ENCODE results near the gene LSM8.

LSM8 gene

GRCh38 chr7:118142012-118142411 lies 42.0 kb upstream of the LSM8 start:
- POLR2A ChIA-PET, result no interaction called here
- CTCF ChIA-PET, result no interaction called here

More at GRCh38 chr7:118142012-118142411, 42.0 kb upstream of the LSM8 start:
- no peaks in the 10 kb centered on the region for H3K4me1 ChIP-seq (ENCODE audit: control insufficient read depth, insufficient read depth, low read length)
- H3K36me3 ChIP-seq (ENCODE audit: control insufficient read depth in 2 of 2, insufficient read depth in 1 of 2, low read length in 2 of 2), result no peaks in the 10 kb centered on the region
- no peaks in the 10 kb centered on the region for H3K9me3 ChIP-seq (ENCODE audit: control insufficient read depth, insufficient read depth, low read depth, low read length)
- TF ChIP-seq ZNF701 (tag by site-specific recombination; IDR thresholded peaks at IDR 0.05), result no peak
- TF ChIP-seq ZNF510 (tag by site-specific recombination; IDR thresholded peaks at IDR 0.05; ENCODE audit: insufficient replicate concordance), result no peak
- TF ChIP-seq ZNF776 (tag by site-specific recombination; IDR thresholded peaks at IDR 0.05; ENCODE audit: borderline replicate concordance), result no peak
- TF ChIP-seq ZNF561 (tag by site-specific recombination; IDR thresholded peaks at IDR 0.05; ENCODE audit: borderline replicate concordance), result no peak
- no peak for TF ChIP-seq ZNF362 (tag by site-specific recombination; IDR thresholded peaks at IDR 0.05)
- no peak for TF ChIP-seq ZBTB48 (tag by site-specific recombination; IDR thresholded peaks at IDR 0.05)
- TF ChIP-seq ZFP37 (tag by site-specific recombination; IDR thresholded peaks at IDR 0.05), result no peak
- TF ChIP-seq ZNF664 (tag by site-specific recombination; IDR thresholded peaks at IDR 0.05), result no peak
- no peak for TF ChIP-seq ZNF513 (tag by site-specific recombination; IDR thresholded peaks at IDR 0.05)
- TF ChIP-seq ZIC2 (tag by site-specific recombination; IDR thresholded peaks at IDR 0.05), result no peak
- no peak for TF ChIP-seq ZNF600 (tag by site-specific recombination; IDR thresholded peaks at IDR 0.05)
- no peak for TF ChIP-seq ZBTB26 (tag by site-specific recombination; optimal IDR thresholded peaks at IDR 0.05)
- no peak for TF ChIP-seq ZNF23 (tag by site-specific recombination; IDR thresholded peaks at IDR 0.05; ENCODE audit: borderline replicate concordance)
- TF ChIP-seq MEIS1 (CRISPR knock-in tag; IDR thresholded peaks at IDR 0.05; ENCODE audit: borderline replicate concordance), result no peak
- TF ChIP-seq OVOL3 (tag by site-specific recombination; IDR thresholded peaks at IDR 0.05), result no peak
- no peak for TF ChIP-seq PRDM4 (tag by site-specific recombination; IDR thresholded peaks at IDR 0.05)
- no peak for TF ChIP-seq ZBTB17 (tag by site-specific recombination; IDR thresholded peaks at IDR 0.05)
- TF ChIP-seq PRDM10 (tag by site-specific recombination; IDR thresholded peaks at IDR 0.05), result no peak
- TF ChIP-seq ZNF555 (tag by site-specific recombination; conservative IDR thresholded peaks at IDR 0.05), result no peak
- H3K4me3 ChIP-seq (ENCODE audit: low read depth, low read length), result no peak overlapping the region
- H3K27ac ChIP-seq (ENCODE audit: extremely low read depth, low read depth, low read length), result no peak overlapping the region
